IMR-90 (cell line): ENCODE results near the gene FBXW8.

Experiments used
- BHLHE40 ChIP-seq: fragments of 150-350 bp; IDR thresholded peaks from 2 replicates; pipeline ENCODE4 v1.6.1; 2016; ENCODE audit warnings: mild to moderate bottlenecking, low read depth, low read length
- CEBPB ChIP-seq: IDR thresholded peaks from 2 replicates; pipeline ENCODE4 v1.6.1; 2012; ENCODE audit warnings: low read depth, low read length, improper control_type of control experiment
- CTCF ChIP-seq: conservative IDR thresholded peaks from 2 replicates; pipeline ENCODE4 v1.5.1; 2012; ENCODE audit warnings: mild to moderate bottlenecking, low read depth, low read length, improper control_type of control experiment
- FOS ChIP-seq: fragments of 150-350 bp; IDR thresholded peaks from 2 replicates; pipeline ENCODE4 v1.6.1; 2016; ENCODE audit warnings: low read depth, low read length
- MAFK ChIP-seq: IDR thresholded peaks from 2 replicates; pipeline ENCODE4 v1.6.1; 2012; ENCODE audit warnings: low read depth, low read length, improper control_type of control experiment
- MXI1 ChIP-seq: IDR thresholded peaks from 2 replicates; pipeline ENCODE4 v1.6.1; 2012; ENCODE audit warnings: low read depth, mild to moderate bottlenecking, low read length, moderate library complexity, borderline replicate concordance
- NFE2L2 ChIP-seq: fragments of 150-350 bp; IDR thresholded peaks from 2 replicates; pipeline ENCODE4 v1.6.1; 2016; ENCODE audit warnings: low read depth, mild to moderate bottlenecking, low read length
- POLR2A ChIP-seq: IDR thresholded peaks from 2 replicates; pipeline ENCODE4 v1.6.1; 2012; ENCODE audit warnings: mild to moderate bottlenecking, low read depth, low read length
- RAD21 ChIP-seq: IDR thresholded peaks from 2 replicates; pipeline ENCODE4 v1.6.1; 2012; ENCODE audit warnings: low read length, improper control_type of control experiment
- RFX5 ChIP-seq: IDR thresholded peaks from 2 replicates; pipeline ENCODE4 v1.8.0; 2012; ENCODE audit warnings: low read depth, mild to moderate bottlenecking, low read length, moderate library complexity
- SMC3 ChIP-seq: fragments of 150-350 bp; IDR thresholded peaks from 2 replicates; pipeline ENCODE4 v1.6.1; 2016; ENCODE audit warnings: low read depth, mild to moderate bottlenecking, antibody characterized with exemption, low read length, moderate library complexity
- USF2 ChIP-seq: fragments of 150-350 bp; IDR thresholded peaks from 2 replicates; pipeline ENCODE4 v1.6.1; 2017; ENCODE audit warnings: mild to moderate bottlenecking, antibody characterized with exemption, low read length, low read depth
- TF ChIP-seq, protein P1 (sequence below): fragments of 150-350 bp; IDR thresholded peaks from 2 replicates; pipeline ENCODE4 v1.6.1; 2016; ENCODE audit warnings: low read depth, mild to moderate bottlenecking, low read length, moderate library complexity, borderline replicate concordance

GRCh38 chr12:116975779-116976393 is 65.1 kb downstream of the FBXW8 start:
- TF ChIP-seq CTCF (no peak), POLR2A (no peak), SMC3 (no peak), CEBPB (peak; percentile 15; the same call in 1 of the 2 replicates), RAD21 (no peak), RFX5 (no peak), MXI1 (no peak), USF2 (no peak), MAFK (peak; percentile 80), BHLHE40 (no peak), FOS (no peak), NFE2L2 (no peak)
- TF ChIP-seq, protein P1, sequence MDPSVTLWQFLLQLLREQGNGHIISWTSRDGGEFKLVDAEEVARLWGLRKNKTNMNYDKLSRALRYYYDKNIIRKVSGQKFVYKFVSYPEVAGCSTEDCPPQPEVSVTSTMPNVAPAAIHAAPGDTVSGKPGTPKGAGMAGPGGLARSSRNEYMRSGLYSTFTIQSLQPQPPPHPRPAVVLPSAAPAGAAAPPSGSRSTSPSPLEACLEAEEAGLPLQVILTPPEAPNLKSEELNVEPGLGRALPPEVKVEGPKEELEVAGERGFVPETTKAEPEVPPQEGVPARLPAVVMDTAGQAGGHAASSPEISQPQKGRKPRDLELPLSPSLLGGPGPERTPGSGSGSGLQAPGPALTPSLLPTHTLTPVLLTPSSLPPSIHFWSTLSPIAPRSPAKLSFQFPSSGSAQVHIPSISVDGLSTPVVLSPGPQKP = no peak
